RWPE1 (cell line): ENCODE results near the gene COTL1.

Experiments
- CTCF ChIA-PET: fragments of 350-600 bp; sonication (Branson Sonifier 250); formaldehyde crosslinking; extraction: SDS; loops from one replicate; lab custom pipeline; 2021; lab: Yijun Ruan, JAX
- POLR2A ChIA-PET: fragments of 400-600 bp; formaldehyde crosslinking; extraction: SDS; loops from one replicate; lab custom pipeline; 2020; ENCODE audit warnings: antibody characterized with exemption; ENCODE audit not compliant: low non-redundant PET; lab: Yijun Ruan, JAX
- DNase-seq: peaks from one replicate; pipeline ENCODE4 v3.0.0; 2012; ENCODE audit warnings: low spot score
- H3K27ac ChIP-seq: fragments of 450-650 bp; 2 replicates; pipeline ENCODE4 v1.5.1; 2017
- TF ChIP-seq, protein P1 (sequence below): fragments of 450-650 bp; conservative IDR thresholded peaks from 2 replicates; pipeline ENCODE4 v1.5.1; 2017; ENCODE audit warnings: low read depth, mild to moderate bottlenecking

Gene COTL1

DNA sequence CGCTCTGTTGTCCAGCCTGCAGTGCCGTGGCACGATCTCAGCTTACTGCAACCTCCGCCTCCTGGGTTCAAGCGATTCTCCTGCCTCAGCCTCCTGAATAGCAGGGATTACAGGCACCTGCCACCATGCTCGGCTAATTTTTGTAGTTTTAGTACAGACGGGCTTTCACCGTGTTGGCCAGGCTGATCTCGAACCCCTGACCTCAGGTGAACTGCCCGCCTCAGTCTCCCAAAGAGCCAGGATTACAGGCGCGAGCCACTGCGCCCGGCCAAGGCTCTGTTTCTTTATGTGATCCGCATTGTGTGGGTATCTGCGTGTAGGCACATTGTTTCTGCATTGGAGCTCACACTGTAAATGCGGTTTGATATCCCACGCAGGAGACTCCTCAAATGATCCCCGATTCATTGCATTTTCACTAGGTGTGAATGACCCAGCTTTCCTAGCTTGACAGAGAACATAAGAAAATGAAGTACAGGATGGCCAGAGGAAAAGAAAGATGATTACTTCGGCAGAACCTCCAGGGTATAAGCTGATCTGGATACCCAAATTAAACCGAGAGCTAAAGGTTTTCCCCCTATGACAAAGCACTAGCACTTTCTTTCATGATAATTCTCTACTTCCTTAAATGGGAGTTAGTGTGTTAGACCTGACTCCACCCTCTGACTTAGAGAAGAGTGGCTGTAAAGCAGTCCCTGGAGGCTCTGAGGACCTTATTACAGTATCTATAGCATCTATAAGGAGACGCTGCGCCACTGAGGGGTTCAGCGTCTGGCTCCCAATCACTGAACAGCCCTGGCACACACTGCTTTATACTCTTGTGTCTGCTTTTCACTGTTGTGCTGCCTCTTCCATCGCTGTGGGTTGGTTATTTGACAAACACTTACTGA is 17.3 kb downstream of the COTL1 start:
- no peak for DNase-seq
- H3K27ac ChIP-seq: no peak overlapping the region; the same call in 1 of the 2 replicates
- CTCF ChIA-PET: interaction anchor here (0.6 to 1.5 kb wide), 2 partner anchors 90 to 769 kb away, joined by 3 to 5 read pairs; no protein-coding TSS in a partner anchor
- POLR2A ChIA-PET: no interaction called here
- TF ChIP-seq, protein P1, sequence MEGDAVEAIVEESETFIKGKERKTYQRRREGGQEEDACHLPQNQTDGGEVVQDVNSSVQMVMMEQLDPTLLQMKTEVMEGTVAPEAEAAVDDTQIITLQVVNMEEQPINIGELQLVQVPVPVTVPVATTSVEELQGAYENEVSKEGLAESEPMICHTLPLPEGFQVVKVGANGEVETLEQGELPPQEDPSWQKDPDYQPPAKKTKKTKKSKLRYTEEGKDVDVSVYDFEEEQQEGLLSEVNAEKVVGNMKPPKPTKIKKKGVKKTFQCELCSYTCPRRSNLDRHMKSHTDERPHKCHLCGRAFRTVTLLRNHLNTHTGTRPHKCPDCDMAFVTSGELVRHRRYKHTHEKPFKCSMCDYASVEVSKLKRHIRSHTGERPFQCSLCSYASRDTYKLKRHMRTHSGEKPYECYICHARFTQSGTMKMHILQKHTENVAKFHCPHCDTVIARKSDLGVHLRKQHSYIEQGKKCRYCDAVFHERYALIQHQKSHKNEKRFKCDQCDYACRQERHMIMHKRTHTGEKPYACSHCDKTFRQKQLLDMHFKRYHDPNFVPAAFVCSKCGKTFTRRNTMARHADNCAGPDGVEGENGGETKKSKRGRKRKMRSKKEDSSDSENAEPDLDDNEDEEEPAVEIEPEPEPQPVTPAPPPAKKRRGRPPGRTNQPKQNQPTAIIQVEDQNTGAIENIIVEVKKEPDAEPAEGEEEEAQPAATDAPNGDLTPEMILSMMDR: no peak

DNA sequence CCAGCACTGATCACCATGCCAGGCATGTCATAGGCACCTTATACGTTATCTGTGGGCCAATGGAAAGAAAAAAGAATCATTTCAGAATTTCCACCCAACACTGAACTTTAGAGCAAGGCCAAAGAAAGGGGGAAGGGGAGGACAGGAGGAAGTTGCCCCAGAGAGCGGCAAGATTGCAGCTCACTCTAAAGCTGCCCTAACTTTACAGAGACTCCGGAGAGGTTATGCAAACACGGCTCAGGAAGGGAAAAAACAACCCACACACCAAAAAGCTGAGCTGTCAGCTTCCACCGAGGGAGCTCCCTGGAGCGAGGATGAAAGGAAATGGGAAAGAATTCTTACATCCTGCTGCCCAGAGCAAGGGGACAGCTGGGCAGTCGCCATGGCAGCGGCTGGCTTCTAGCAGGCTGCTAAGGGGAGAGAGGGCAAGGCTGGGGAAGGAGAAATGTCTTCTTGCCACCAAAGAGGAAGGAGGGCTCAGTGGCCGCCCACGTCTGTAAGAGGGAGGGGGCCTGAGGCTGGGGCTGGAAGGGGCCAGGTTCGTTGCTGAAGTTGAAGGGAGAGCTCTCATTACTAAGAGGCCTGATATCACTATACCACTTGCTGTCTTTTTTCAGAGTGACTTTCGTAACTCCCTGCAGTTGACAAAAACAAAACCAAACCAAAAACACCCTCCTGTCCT is 18.2 kb downstream of the COTL1 start:
- POLR2A ChIA-PET: no interaction called here
- no peak for DNase-seq
- peak overlapping the region; percentile 58 for H3K27ac ChIP-seq
- CTCF ChIA-PET: no interaction called here
- TF ChIP-seq, protein P1: no peak

GRCh38 chr16:84598360-84598759 is 19.5 kb downstream of the COTL1 start:
- POLR2A ChIA-PET: no interaction called here
- no peak overlapping the region; the same call in 1 of the 2 replicates for H3K27ac ChIP-seq
- no peak for DNase-seq
- CTCF ChIA-PET: no interaction called here
- TF ChIP-seq, protein P1: no peak

- ChIA-PET POLR2A (no interaction called here), CTCF (no interaction called here)
- TF ChIP-seq, protein P1: no peak
- peak overlapping the region; percentile 0; the same call in 1 of the 2 replicates for H3K27ac ChIP-seq
- no peak for DNase-seq
Measured at GRCh38 chr16:84597931-84598351, 19.9 kb downstream of the COTL1 start.

DNA sequence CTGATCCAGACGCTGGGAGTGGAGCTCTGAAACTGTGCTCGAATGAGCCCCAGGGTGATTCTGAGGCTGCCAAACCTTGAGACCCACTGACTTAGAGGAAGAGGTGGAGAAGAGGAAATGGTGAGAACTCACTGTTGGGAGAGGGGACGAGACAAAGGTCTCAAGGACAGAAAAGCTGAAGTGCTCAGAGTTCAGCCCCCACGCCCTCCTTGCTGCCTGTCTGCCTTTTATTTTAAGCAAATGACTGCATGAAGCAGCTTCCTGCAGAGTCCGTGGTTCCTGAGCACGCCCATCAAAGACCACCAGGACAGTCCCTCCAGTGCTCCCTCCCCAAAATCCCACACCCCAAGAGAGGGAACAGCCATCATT is 20.4 kb downstream of the COTL1 start:
- 0 out of 2 replicates have a peak overlapping the region, but pooled peaks have one; percentile 0 for H3K27ac ChIP-seq
- POLR2A ChIA-PET: no interaction called here
- TF ChIP-seq, protein P1: no peak
- DNase-seq: no peak
- CTCF ChIA-PET: no interaction called here

- 0 out of 2 replicates have a peak overlapping the region, but pooled peaks have one; percentile 0 for H3K27ac ChIP-seq
- no peak for DNase-seq
- TF ChIP-seq, protein P1: no peak
- POLR2A ChIA-PET: no interaction called here
- CTCF ChIA-PET: no interaction called here
Measured at GRCh38 chr16:84596801-84597527, 20.9 kb downstream of the COTL1 start.
